Colonic mucosa (tissue), 4 donors: Measurements from ENCODE around the gene IMMP2L. TPM values are rescaled to one million over a fixed set of nuclear protein-coding genes. Genes with fewer than 3 reads are reported as not detected.

ENCODE experiments used
- DNase-seq: peaks from one replicate; pipeline ENCODE4 v3.0.0-alpha.2; 2020
- H3K27ac ChIP-seq: fragments of 200-600 bp; one replicate; pipeline ENCODE4 v1.8.0; 2021
- H3K27me3 ChIP-seq: fragments of 200-600 bp; one replicate; pipeline ENCODE4 v1.8.0; 2021
- H3K36me3 ChIP-seq: fragments of 200-600 bp; one replicate; pipeline ENCODE4 v1.8.0; 2021
- H3K4me1 ChIP-seq: fragments of 200-600 bp; one replicate; pipeline ENCODE4 v1.8.0; 2021; ENCODE audit warnings: mild to moderate bottlenecking
- H3K4me3 ChIP-seq: fragments of 200-600 bp; one replicate; pipeline ENCODE4 v1.8.0; 2021
- H3K9ac ChIP-seq, 2 donors: one replicate each; pipeline ENCODE4 v1.7.0; 2013; ENCODE audit warnings: control low read depth in 2 of 2, low read depth in 2 of 2, low read length in 2 of 2
- H3K9me3 ChIP-seq: fragments of 200-600 bp; one replicate; pipeline ENCODE4 v1.8.0; 2021
- CTCF ChIP-seq: fragments of 200-600 bp; IDR thresholded peaks from one replicate; pipeline ENCODE4 v1.8.0; 2022; ENCODE audit warnings: antibody characterized with exemption, mild to moderate bottlenecking
- intact Hi-C: fragments of 100-400 bp; cut with DNase I; formaldehyde crosslinking; loops from one replicate; pipeline ENCODE4 v1.14.1; 2022
- total RNA-seq, 2 donors: library from RNA; stranded (reverse); fragmentation: NEBNext Ultra II Directional in 1 of 2; extraction: Animal tissue kit (Norgen Biotek cat#: 25700) in 1 of 2; gene quantifications; one replicate each; pipeline ENCODE4 v1.2.1, GENCODE V29; 2021
- donor health status: healthy.
- donor health status: DM: no; HTN: no; CAD: no.
- donor health status: DM: no; HTN: no; CAD: no.

The IMMP2L gene
- total RNA-seq, 2 donors from 2014 or later, result 13.4 to 15.4 TPM

DNA sequence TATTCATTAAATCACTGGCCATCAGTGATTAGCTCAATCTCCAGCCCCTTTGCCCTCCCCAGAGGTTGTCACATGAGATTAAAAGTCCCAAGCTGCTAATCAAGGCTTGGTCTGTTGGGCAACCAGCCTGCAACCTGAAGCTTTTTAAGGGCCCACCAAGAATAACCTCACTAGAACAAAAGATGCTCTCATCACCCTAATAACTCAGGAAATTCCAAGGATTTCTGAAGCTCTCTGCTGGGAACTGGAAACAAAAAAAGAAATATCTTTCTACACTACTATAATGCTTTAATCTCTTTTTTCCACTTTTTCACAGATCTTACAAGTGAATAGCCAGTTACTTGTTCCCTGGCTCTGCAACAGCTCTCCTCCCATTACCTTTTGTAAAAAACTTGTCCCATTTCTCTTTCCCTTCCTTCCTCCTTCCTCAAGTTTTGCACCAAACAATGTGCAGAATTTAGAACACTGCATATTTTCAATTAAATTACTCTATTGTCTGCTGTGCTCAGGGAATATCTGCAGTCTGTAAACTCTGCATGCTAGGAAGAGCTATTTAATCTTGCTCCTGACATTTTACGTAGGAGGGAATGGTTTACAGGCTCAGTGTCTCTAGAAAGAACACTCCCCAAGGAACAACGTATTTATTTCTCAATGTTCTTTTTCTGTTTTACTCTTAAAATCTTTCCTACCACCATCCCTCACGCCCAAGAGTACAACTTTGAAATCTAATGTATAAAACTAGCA, 169.1 kb downstream of the IMMP2L start:
- Histone ChIP-seq H3K27me3 (no peaks in the 10 kb centered on the region), H3K36me3 (no peaks in the 10 kb centered on the region), H3K4me1 (no peaks in the 10 kb centered on the region), H3K27ac (no peak overlapping the region), H3K9me3 (no peaks in the 10 kb centered on the region), H3K4me3 (no peak overlapping the region), H3K9ac (no peak overlapping the region)
- intact Hi-C loops, result no loop called here
- DNase-seq, result no peak
- TF ChIP-seq CTCF, result no peak

- TF ChIP-seq CTCF, result no peak
- no peaks in the 10 kb centered on the region for H3K36me3 ChIP-seq
- no peak overlapping the region for H3K9ac ChIP-seq
- intact Hi-C loops, result no loop called here
- no peaks in the 10 kb centered on the region for H3K27me3 ChIP-seq
- DNase-seq, result no peak
- no peak overlapping the region for H3K27ac ChIP-seq
- no peaks in the 10 kb centered on the region for H3K9me3 ChIP-seq
- no peaks in the 10 kb centered on the region for H3K4me1 ChIP-seq
- no peak overlapping the region for H3K4me3 ChIP-seq
These were observed 170.0 kb downstream of the IMMP2L start for GRCh38 chr7:111392294-111392693.

DNA sequence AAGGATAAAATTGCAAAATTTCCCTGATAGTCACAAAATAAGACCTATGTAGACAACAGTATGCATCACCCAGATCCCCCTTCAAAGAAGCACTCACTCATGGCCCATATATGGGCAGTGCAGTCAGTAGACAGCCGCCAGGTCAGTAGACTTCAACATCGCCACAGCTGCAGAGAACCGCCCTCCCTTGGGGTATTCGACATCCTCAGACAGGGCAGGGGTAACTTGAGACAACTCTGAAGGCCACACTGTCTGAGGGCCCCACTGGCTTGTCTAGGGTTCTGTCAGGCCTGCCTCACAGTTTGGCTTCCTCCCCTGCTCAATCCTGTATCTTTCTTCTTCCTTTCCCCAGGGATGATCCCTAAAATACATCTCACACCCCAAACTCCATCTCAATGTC, 172.3 kb downstream of the IMMP2L start:
- H3K9ac ChIP-seq, result no peak overlapping the region
- TF ChIP-seq CTCF, result no peak
- intact Hi-C loops, result no loop called here
- DNase-seq, result no peak
- H3K4me1 ChIP-seq, result no peaks in the 10 kb centered on the region
- H3K4me3 ChIP-seq, result no peak overlapping the region
- no peaks in the 10 kb centered on the region for H3K9me3 ChIP-seq
- no peaks in the 10 kb centered on the region for H3K36me3 ChIP-seq
- no peak overlapping the region for H3K27ac ChIP-seq
- H3K27me3 ChIP-seq, result no peaks in the 10 kb centered on the region

GRCh38 chr7:111388912-111389311, 173.4 kb downstream of the IMMP2L start:
- no peak overlapping the region for H3K9ac ChIP-seq
- H3K4me3 ChIP-seq, result no peak overlapping the region
- no peaks in the 10 kb centered on the region for H3K9me3 ChIP-seq
- no peaks in the 10 kb centered on the region for H3K4me1 ChIP-seq
- H3K36me3 ChIP-seq, result no peaks in the 10 kb centered on the region
- H3K27ac ChIP-seq, result no peak overlapping the region
- no peak for DNase-seq
- H3K27me3 ChIP-seq, result no peaks in the 10 kb centered on the region
- TF ChIP-seq CTCF, result no peak
- intact Hi-C loops, result no loop called here

GRCh38 chr7:111388016-111388415, 174.3 kb downstream of the IMMP2L start:
- Histone ChIP-seq H3K9ac (no peak overlapping the region), H3K36me3 (no peaks in the 10 kb centered on the region), H3K4me1 (no peaks in the 10 kb centered on the region), H3K27me3 (no peaks in the 10 kb centered on the region), H3K27ac (no peak overlapping the region), H3K9me3 (no peaks in the 10 kb centered on the region), H3K4me3 (no peak overlapping the region)
- DNase-seq, result no peak
- no peak for TF ChIP-seq CTCF
- intact Hi-C loops, result no loop called here
